Eye (tissue), 1 donor: Measurements from ENCODE around the gene KRTAP2-2.
"Not testable (repeated sequence)": the region's sequence is repeated elsewhere in the genome, so short reads cannot be mapped to it uniquely, and the experiment has no call there.

Experiments
- DNase-seq: peaks from one replicate; pipeline ENCODE4 v3.0.0-alpha.2; 2015

The KRTAP2-2 gene

DNA sequence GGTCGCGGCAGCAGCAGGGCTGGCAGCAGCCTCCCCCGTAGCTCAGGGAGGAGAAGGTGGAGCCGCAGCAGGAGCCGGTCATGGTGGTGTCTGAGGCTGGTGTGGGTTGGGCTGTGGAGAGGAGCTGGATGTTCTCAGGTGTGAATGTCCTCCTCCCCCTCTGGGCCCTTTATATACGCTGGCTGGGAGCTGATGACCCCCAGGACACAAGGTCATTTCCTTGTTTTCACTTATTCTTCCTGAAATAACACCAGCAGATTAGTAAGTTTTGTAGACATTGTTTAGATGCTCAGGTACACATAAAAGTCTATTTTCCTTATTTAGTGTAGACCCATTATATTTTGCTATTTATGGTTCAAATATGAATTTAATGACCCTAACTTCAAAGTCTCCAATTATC lies at the start of gene KRTAP2-2:
Gene KRTAP2-2, minus strand, starts transcription at position 101 of the 400 bp plus-strand sequence. Its CDS starts 19 bp downstream, at position 82.
- DNase-seq: not testable (repeated sequence)

DNA sequence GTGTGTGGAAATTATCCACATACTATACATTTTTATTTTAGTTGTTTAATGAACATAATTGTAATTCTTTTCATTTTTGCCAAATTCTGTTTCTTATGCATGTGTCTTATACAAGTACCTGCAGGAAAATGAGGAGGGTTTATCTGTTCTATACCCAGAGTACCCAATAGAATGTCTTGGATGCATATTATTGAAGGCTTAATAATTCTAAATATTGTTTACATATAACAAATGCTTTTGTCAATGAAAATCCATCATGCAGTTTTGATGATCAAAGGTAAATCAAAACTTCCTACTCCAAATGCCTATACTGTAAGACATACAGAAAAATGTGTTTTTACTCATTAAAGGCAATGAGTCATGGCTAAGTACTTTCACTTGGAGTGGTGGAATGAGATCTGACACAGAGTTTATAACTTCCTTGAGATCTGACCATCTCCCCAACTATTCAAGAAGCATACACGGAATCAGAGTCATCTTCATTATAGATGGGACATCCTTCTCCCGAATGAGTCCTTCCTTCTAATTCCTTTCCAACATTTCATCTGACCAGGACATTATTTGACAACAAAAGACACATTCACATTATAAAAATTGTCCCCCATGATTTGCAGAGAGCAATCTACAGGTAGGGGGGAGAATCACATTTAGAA lies 49.5 kb upstream of the KRTAP2-2 start:
- DNase-seq: not testable (repeated sequence)

GRCh38 chr17:41103896-41104295 lies 48.9 kb upstream of the KRTAP2-2 start:
- no peak for DNase-seq

GRCh38 chr17:41101586-41102259 lies 46.7 kb upstream of the KRTAP2-2 start, which contains the start of gene KRTAP4-16:
Gene KRTAP4-16 (minus strand): TSS chr17:41102209. CDS start chr17:41102209, 0 bp downstream.
- no peak for DNase-seq

DNA sequence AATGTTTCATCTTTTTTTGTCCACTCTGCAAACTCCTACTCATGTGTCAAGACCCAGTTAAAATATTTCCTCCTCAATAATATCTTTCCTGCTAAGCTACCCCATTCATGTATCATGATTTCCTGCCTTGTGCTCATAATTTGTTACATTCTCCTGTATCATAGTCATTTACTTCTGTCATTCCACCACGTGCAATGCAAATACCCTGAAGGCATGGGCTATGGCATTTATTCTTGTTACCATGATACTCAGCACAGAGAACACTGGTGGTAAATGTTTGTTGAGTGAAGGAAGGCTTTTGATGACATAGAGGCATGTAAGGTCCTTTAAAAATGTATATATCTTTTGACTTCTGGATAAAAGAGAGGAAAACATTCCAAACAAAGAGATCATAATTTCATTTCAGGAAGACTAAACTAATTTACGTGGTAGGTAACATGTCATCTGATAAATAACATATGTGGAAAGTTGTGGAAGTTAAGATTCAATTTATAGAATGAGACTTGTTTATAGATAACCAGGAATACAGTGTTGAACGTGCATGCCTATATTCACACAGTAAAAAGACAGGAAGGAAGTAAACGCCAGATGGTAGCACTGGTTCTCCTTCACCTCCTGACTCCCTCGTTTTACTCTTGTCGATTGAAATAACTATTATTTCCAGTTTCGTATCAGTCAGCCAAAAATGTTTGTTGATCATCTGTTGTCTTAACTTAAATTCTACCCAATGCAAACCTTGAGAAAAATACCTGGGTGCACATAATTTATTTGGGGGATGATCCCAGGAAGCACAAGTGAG lies 44.9 kb upstream of the KRTAP2-2 start:
- peak; percentile 22 for DNase-seq

GRCh38 chr17:41098481-41098880 lies 43.5 kb upstream of the KRTAP2-2 start:
- DNase-seq: no peak

GRCh38 chr17:41098042-41098441 lies 43.0 kb upstream of the KRTAP2-2 start, which contains the start of gene KRTAP4-8:
Gene KRTAP4-8 (minus strand): TSS chr17:41098142. CDS start chr17:41098084, 58 bp downstream.
- DNase-seq: no peak

DNA sequence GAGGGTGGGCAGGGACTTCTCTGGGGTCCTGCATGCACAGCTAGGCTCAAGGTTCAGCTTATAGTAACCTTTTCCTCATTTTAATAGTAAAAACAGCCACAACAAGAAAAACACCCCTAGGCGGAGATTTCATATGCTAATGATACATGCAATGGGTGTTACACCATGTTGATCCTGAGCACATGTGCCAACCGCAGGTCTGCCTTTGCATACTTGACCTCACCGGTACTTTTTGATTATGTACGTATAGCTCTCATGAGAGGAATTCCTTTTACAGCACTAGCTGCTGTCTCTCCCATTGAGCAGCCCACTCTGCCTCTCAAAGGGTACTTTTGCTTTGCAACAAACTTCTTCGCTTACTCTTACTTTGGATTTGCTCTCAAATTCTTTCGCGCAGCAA lies 41.0 kb upstream of the KRTAP2-2 start:
- no peak for DNase-seq

- not testable (repeated sequence) for DNase-seq
These were observed 33.8 kb upstream of the KRTAP2-2 start for GRCh38 chr17:41088760-41089352.

DNA sequence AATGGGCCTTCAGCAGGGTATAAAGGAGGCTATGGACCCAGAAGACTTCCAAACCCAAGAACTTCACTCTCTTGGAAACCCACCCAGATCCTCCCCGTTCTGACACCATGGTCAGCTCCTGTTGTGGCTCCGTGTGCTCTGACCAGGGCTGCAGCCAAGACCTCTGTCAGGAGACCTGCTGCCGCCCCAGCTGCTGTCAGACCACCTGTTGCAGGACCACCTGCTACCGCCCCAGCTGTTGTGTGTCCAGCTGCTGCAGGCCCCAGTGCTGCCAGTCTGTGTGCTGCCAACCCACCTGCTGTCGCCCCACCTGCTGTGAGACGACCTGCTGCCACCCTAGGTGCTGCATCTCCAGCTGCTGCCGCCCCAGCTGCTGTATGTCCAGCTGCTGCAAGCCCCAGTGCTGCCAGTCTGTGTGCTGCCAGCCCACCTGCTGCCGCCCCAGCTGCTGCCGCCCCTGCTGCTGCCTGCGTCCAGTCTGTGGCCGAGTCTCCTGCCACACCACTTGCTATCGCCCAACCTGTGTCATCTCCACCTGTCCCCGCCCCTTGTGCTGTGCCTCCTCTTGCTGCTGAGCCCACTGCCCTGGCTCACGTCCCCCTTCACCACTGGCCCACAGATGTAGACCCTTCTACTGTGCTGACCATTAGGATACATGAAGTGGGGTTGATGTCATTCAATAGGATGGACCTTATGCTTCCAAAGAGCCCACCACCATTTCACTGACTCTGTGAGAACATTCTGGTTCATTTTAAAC lies 29.2 kb upstream of the KRTAP2-2 start, which contains the start of gene KRTAP4-7:
Gene KRTAP4-7, plus strand, starts transcription at position 51 of the 757 bp plus-strand sequence. Its CDS starts 57 bp downstream, at position 108.
- not testable (repeated sequence) for DNase-seq

- DNase-seq: not testable (repeated sequence)
These were observed 28.4 kb upstream of the KRTAP2-2 start for GRCh38 chr17:41083427-41083826.

DNA sequence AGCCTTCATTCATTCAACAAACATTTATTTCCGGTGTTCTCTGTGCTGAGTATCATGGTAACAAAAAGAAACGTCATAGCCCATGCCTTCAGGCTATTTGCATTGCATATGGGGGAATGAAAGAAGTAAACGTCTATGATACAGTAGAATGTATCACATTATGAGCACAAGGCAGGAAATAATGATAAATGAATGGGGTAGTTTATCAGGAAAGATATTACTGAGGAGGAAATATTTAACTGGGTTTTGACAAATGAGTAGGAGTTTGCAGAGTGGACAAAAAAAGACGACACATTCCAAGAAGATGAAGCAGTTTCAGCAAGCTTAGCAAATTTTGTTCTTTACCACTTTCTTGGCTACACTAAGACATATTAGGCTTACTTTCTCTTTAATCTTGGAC lies 27.6 kb upstream of the KRTAP2-2 start:
- DNase-seq: no peak

DNA sequence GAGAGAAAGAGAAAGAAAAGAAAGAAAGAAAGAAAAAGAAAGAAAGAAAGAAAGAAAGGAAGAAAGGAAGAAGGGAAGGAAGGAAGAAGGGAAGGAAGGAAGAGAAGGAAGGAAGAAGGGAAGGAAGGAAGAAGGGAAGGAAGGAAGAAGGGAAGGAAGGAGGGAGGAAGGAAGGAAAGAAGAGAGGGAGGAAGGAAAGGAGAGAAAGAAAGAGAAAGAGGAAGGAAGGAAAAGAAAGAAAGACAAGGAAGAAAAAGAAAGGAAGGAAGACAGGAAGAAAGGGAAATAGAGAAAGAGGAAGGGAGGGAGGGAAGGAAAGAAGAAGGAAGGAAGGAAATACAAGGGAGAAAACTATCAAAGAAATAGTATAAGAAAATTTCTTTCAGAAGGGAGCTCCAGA lies 21.8 kb upstream of the KRTAP2-2 start:
- DNase-seq: no peak

GRCh38 chr17:41073676-41074075 lies 18.6 kb upstream of the KRTAP2-2 start:
- DNase-seq: no peak

GRCh38 chr17:41071606-41072360 lies 16.8 kb upstream of the KRTAP2-2 start:
- no peak for DNase-seq

DNA sequence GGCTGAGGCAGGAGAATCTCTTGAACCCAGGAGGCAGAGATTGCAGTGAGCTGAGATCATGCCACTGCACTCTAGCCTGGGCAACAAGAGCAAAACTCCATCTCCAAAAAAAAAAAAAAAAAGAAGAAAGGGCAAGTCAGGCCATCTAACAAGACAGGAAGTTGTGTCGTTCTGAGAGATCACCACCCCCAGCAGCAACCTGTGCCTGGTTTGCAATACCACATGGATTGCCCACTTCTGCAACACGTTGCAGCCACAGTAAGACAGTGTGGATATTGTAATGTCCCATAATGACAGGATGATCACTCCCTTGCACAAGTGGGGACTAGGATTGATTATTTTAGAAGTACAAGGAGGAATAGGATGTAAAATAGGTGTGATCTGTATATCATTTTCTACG lies 14.0 kb upstream of the KRTAP2-2 start:
- no peak for DNase-seq

DNA sequence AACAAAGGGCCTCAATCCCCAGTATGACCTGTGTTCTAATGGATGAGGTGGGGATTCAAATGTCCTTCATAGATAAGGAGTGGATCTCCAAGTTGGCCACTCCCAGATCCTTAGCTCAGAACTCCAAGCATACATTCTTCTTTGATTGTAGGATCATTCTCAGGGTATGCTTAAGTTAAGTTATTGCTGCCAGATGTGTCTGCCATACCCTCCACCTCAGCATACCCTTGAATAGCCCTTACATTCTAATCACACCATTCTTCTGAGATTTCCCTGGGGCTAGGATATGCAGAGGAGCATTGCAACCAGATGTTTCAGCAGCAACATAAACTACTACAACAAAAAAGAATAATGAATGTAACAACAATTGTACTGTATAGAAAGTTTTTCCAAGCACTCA lies 12.3 kb upstream of the KRTAP2-2 start:
- no peak for DNase-seq

GRCh38 chr17:41065829-41066624 lies 11.0 kb upstream of the KRTAP2-2 start, which contains the start of gene KRTAP2-4:
Gene KRTAP2-4 (minus strand): TSS chr17:41065879. CDS start chr17:41065845, 34 bp downstream.
- DNase-seq: no peak

- not testable (repeated sequence) for DNase-seq
These were observed 10.1 kb upstream of the KRTAP2-2 start for GRCh38 chr17:41065016-41065689.

DNA sequence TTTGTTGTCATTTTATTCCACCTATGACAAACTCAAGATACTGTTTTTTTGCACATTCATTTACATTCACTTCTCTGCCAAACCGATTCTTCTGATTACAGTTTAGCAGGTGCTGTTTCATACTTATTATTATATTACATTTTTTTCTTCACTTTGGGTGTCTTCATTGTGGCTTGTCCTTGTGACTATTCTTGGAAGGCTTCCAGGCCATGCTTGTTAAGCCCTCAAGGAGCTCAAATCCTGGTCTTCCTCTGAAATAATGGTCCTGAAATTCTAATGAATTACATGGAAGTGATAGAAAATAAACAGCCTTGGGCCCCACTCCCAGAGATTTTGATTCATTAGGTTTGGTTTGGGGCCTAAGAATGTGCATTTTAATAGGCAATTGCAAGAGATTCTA lies 9.3 kb upstream of the KRTAP2-2 start:
- no peak for DNase-seq
